Fibroblast of lung (primary cell): ENCODE results near the gene TSPAN2.

Experiments
- EZH2 ChIP-seq: IDR thresholded peaks from 2 replicates; pipeline ENCODE4 v1.5.1; 2012; ENCODE audit warnings: low read length, control low read depth, mild to moderate bottlenecking; ENCODE audit errors: missing control alignments
- TF ChIP-seq, protein P1 (sequence below), 2 donors: IDR thresholded peaks in 1 of 2; conservative IDR thresholded peaks in 1 of 2; 1 replicate in 1 of 2; 2 replicates in 1 of 2; pipeline ENCODE4 v1.5.1; 2011 to 2012; ENCODE audit warnings: low read length in 2 of 2, control low read depth in 1 of 2, inconsistent platforms in 1 of 2, low read depth in 1 of 2, mild to moderate bottlenecking in 1 of 2

DNA sequence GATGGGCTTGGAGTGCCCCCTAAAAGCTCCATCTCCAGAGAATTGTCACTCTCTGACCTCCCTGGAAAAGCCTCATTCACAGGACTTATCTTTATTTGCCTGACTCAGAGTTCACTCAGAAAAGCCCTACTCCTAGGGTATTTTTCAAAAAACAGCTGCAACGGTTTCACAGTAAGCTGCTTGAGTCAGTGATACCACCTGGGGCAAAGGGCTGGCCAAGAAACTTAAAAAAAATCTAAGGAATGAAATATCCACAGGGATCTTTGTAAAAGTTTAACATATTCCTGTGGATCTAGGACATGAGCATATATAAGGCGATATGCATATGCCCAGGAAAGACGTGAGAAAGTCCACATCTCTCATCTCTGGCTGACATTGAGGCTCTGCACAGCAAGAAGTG is 33.8 kb upstream of the TSPAN2 start:
- TF ChIP-seq, protein P1, sequence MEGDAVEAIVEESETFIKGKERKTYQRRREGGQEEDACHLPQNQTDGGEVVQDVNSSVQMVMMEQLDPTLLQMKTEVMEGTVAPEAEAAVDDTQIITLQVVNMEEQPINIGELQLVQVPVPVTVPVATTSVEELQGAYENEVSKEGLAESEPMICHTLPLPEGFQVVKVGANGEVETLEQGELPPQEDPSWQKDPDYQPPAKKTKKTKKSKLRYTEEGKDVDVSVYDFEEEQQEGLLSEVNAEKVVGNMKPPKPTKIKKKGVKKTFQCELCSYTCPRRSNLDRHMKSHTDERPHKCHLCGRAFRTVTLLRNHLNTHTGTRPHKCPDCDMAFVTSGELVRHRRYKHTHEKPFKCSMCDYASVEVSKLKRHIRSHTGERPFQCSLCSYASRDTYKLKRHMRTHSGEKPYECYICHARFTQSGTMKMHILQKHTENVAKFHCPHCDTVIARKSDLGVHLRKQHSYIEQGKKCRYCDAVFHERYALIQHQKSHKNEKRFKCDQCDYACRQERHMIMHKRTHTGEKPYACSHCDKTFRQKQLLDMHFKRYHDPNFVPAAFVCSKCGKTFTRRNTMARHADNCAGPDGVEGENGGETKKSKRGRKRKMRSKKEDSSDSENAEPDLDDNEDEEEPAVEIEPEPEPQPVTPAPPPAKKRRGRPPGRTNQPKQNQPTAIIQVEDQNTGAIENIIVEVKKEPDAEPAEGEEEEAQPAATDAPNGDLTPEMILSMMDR (conservative IDR thresholded peaks at IDR 0.05 in 1 of 2, IDR thresholded peaks at IDR 0.05 in 1 of 2; ENCODE audit: low read depth in 1 of 2, low read length in 2 of 2): no peak
- no peak for TF ChIP-seq EZH2
